Lower leg skin (tissue), 3 donors: ENCODE results near the gene ATPAF2.

Source experiments
- CTCF ChIP-seq, 3 donors: fragments of 450-650 bp; IDR thresholded peaks; one replicate each; pipeline ENCODE4 v1.5.1; 2016; ENCODE audit warnings: antibody characterized with exemption in 3 of 3, mild to moderate bottlenecking in 3 of 3, moderate library complexity in 2 of 3
- POLR2A ChIP-seq, 2 donors: fragments of 450-650 bp; IDR thresholded peaks; one replicate each; pipeline ENCODE4 v1.6.1; 2016 to 2017; ENCODE audit warnings: antibody characterized with exemption in 2 of 2, mild to moderate bottlenecking in 1 of 2, moderate library complexity in 1 of 2

GRCh38 chr17:18066866-18067265 is 27.9 kb upstream of the ATPAF2 start:
- TF ChIP-seq CTCF (IDR thresholded peaks at IDR 0.05): no peak
- TF ChIP-seq POLR2A (IDR thresholded peaks at IDR 0.05): no peak
